DMS153 treated with DMSO at 0.1 percent for 48 hours (cell line): Measurements from ENCODE around the gene ANKRD27.
"Not testable (repeated sequence)": the region's sequence is repeated elsewhere in the genome, so short reads cannot be mapped to it uniquely, and the experiment has no call there.

ENCODE experiments used
- DNase-seq: peaks from one replicate; lab custom pipeline; 2025; ENCODE audit not compliant: unreplicated experiment; lab: John Stamatoyannopoulos, UW

Gene ANKRD27

GRCh38 chr19:32606289-32606688 lies 68.7 kb downstream of the ANKRD27 start:
- DNase-seq: no peak

DNA sequence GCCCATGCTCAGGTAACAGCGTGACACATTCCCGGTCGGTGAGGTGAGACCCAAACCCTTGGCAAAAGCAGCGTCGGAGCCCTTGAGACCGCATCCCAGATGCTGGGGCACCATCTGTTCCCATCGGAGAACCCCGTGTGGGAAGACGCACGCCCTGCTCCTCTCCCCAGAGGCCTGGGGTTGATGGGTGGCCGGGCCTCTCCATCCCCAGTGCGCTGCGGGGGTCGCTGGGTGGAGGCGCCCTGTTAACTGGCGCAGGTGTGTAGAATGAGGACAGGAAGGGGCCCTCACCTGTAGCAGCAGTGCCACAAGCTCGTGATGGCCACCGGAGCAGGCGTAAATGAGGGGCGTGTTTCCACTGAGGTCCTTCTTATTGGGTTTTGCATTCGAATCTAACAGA lies 69.4 kb downstream of the ANKRD27 start:
- DNase-seq: no peak

- DNase-seq: no peak
These were observed 71.0 kb downstream of the ANKRD27 start for GRCh38 chr19:32603961-32604360.

- peak; percentile 16 for DNase-seq
These were observed 75.2 kb downstream of the ANKRD27 start for GRCh38 chr19:32599736-32600157.

DNA sequence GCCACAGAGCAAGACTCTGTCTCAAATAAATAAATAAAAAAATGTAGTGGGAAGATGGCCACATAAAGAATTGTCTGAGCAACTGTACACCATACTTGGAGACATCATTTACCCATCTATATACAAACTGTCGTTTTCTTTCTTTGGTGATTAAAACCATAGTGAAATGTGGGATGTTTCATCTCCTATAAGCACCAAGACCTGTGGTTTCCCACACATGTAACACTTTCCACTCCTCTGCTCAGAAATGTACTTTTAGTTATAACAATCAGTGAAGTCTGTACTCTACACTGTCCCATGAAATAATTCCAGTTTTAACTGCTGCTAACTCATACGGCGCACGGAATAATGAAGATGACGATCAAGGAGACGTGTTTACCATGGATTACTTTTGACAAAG lies 75.7 kb downstream of the ANKRD27 start:
- no peak for DNase-seq

DNA sequence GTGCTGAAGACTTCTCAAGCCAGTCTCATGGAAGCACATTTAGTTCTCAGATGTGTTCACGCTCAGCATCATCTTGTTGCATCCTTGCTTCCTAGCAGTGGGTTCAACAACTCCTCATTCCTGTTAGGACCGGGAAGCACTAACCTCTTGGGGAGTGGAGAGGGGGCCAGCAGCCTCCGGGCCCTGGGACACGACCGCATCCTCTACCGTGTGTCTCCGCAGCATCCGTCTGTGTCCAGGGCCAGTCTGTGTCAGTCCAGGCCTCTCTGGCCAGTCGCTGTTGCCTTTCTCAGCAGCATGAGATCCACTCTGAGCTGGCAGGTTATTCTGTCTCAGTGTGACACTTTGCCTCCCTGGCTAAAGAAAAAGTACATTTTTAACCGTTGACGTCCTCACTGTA lies 77.0 kb downstream of the ANKRD27 start:
- no peak for DNase-seq

DNA sequence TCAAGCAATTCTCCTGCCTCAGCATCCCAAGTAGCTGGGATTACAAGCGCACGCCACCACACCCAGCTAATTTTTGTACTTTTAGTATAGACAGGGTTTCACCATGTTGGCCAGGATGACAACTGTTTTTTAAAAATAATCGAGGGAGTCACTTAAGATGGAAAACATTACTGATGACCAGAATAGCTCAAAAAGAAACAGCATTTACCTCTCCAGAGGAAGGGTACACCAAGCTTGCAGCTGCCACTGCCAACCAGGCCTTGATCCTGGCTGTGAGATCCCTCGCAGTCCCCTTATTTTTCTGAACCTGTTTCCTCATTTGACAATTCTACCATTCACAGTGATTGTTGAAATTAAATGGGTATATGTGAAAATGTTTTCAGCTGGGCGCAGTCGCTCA lies 79.5 kb downstream of the ANKRD27 start:
- DNase-seq: no peak

GRCh38 chr19:32594021-32594420 lies 81.0 kb downstream of the ANKRD27 start:
- no peak for DNase-seq

DNA sequence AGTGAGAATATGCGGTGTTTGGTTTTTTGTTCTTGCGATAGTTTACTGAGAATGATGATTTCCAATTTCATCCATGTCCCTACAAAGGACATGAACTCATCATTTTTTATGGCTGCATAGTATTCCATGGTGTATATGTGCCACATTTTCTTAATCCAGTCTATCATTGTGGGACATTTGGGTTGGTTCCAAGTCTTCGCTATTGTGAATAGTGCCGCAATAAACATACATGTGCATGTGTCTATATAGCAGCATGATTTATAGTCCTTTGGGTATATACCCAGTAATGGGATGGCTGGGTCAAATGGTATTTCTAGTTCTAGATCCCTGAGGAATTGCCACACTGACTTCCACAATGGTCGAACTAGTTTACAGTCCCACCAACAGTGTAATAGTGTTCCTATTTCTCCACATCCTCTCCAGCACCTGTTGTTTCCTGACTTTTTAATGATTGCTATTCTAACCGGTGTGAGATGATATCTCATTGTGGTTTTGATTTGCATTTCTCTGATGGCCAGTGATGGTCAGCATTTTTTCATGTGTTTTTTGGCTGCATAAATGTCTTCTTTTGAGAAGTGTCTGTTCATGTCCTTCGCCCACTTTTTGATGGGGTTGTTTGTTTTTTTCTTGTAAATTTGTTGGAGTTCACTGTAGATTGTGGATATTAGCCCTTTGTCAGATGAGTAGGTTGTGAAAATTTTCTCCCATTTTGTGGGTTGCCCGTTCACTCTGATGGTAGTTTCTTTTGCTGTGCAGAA lies 87.1 kb downstream of the ANKRD27 start:
- DNase-seq: not testable (repeated sequence)

DNA sequence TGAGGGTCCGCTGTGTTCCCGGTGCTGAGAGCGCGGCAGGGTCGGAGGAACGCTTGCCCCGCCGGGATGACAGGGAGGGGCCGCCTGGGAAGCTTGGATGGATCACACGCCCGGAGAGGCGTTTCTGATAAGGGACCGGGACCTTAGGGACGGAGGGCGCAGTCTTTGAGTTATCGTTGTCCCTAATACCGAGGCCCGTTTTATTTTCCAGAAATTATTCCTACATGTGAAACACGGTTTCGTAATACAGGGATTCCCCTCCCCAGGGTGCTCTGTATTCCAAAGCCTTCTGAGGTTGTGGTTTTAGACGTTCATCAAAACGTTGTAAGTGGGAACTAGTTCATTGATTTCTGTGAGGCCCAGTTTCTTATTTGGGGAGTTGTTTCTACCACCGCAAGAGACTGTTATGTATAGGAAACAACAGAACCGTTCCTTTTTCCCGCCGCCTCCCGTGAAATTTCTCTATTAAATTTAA lies 93.2 kb downstream of the ANKRD27 start:
- DNase-seq: no peak

GRCh38 chr19:32580901-32581704 lies 93.9 kb downstream of the ANKRD27 start, which contains the start of gene PDCD5:
TSS of gene PDCD5 (plus strand) at chr19:32581190. CDS start at chr19:32581262, 72 bp downstream.
- peak; percentile 73 for DNase-seq

DNA sequence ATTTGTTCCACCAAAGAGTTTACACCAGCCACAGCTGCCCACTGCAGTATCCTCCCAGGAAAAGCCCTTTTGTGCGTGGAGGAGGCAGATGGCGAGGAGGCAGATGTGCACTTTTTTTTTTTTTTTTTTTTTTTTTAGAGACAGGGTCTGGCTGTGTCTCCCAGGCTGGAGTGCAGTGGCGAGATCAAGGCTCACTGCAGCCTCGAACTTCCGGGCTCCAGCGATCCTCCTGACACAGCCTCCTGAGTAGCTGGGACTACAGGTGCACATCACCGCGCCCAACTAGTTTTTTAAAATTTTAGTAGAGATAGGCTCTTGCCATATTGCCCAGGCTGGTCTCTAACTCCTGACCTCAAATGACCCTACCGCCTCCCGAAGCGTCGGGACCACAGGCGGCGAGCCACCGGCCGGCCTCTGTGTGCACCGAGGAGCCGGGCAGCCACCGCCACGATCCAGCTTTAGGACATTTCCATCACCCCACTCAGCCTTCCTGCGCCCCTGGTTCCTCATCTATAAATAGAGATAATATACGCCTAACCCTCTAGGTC lies 94.6 kb downstream of the ANKRD27 start:
- no peak for DNase-seq

DNA sequence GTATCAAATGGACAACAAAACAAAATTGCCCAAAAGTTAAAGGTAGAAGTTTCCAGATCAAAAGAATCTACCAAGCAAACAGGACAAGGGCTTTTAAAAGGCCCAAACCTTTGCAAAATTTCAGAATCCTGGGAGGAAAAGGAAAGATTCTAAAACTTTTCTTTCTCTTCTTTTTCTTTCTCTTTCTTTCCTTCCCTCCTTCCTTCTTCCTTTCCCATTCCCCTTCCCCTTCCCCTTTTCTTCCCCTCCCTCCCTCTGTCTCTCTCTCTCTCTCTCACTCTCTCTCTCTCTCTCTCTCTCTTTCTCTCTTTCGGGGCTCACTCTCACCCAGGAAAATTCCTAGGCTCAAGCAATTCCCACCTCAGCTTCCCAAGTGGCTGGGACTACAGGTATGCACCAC lies 98.2 kb downstream of the ANKRD27 start:
- no peak for DNase-seq

DNA sequence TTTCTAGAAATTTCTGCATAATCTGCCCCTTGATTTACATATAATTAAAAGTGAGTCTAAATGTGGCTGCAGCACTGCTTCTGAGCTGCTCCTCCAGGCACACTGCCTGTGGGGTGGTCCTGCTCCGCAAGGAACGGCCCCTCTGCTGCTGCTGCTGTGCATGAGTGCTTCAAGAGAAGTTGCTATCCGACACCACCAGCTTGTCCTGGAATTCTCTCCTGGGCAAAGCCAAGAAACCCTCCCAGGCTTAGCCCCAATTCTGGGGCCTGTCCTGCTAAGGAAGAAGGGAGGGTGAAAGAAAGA lies 101.5 kb downstream of the ANKRD27 start:
- DNase-seq: no peak

DNA sequence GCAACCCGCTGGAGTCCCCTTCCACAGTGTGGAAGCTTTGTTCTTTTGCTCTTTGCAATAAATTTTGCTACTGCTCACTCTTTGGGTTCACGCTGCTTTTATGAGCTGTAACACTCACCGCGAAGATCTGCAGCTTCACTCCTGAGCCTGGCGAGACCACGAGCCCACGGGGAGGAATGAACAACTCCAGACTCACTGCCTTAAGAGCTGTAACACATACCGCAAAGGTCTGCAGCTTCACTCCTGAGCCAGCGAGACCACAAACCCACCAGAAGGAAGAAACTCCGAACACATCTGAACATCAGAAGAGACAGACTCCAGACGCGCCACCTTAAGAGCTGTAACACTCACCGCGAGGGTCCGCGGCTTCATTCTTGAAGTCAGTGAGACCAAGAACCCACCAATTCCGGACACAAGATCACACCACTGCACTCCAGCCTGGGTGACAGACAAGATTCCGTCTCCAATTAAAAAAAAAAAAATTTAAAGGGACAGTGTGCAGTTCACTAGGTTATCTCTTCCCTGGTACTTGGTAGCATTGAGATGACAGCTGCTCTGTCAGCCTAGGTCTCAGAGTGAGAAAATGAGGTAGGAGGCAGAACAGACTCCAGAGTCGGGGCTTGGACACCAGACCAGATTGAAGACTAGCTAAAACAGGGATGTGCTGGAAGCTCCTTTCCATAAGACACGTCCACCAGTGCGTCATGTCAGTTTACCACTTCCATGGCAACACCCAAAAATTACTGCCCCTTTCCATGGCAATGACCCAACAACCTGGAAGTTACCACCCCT lies 102.1 kb downstream of the ANKRD27 start:
- not testable (repeated sequence) for DNase-seq

GRCh38 chr19:32571471-32572075 lies 103.4 kb downstream of the ANKRD27 start:
- not testable (repeated sequence) for DNase-seq

GRCh38 chr19:32570081-32570785 lies 104.7 kb downstream of the ANKRD27 start:
- peak; percentile 12 for DNase-seq

DNA sequence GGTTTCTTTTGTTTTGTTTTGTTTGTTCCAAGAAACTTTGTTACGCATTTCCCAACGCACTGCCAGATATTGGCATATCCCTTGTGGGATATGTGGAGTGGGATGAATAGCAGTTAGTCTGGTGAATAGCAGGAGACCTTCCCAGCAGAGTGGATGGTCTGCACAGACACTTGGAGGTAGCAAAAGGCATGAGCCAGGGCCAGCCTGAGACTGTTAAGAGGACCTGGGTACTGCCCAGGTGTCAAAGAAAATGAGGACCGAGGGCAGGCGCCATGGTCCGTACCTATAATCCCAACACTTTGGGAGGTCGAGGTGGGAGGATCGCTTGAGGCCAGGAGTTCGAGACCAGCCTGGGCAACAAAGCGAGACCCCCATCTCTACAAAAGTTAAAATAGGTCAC lies 107.5 kb downstream of the ANKRD27 start:
- DNase-seq: no peak

DNA sequence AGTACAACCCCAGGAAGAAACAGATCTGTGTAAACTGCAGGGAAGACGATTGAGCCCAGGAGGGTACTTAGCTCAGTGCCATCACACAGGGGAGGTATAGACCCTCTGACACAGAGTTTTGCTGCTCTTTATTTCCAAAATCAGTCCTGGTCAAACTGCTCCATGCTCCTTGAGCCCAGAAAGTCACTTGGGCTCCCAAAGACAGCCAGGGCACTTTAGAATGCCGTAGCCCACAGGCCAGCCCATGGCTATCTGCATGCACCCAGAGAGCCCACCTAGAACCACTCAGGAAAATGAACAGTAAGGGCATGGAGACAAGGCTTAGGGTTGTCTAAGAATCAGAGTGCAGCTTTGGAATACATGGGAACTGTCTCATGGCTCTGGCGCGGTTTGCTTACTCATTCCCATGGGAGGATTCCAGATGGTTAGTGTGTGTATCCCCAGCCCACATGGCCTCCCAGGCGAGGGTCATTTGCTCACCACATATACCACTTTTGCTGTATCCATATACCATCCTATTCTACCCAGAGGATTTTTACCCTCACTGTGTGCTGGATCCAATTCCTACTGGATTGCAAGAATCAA lies 108.6 kb downstream of the ANKRD27 start:
- DNase-seq: no peak

DNA sequence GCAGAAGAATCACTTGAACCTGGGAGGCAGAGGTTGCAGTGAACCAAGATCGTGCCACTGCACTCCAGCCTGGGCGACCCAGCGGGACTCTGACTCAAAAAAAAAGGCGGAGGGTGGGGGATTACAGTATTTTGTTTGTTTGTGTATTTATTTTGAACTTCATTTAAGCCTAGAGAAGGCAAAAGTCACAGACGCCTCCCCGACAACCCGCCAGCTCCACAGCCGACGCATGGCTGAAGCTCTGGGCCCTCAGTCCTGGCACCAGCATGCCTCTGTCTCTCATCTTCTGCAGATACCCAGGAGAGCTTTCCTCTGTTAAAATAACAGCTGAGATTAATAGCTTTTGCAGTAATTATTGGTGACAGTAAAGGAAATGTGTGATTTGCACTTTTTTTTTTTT lies 111.2 kb downstream of the ANKRD27 start:
- DNase-seq: no peak
